ENCODE data around the gene CD40.

DNA sequence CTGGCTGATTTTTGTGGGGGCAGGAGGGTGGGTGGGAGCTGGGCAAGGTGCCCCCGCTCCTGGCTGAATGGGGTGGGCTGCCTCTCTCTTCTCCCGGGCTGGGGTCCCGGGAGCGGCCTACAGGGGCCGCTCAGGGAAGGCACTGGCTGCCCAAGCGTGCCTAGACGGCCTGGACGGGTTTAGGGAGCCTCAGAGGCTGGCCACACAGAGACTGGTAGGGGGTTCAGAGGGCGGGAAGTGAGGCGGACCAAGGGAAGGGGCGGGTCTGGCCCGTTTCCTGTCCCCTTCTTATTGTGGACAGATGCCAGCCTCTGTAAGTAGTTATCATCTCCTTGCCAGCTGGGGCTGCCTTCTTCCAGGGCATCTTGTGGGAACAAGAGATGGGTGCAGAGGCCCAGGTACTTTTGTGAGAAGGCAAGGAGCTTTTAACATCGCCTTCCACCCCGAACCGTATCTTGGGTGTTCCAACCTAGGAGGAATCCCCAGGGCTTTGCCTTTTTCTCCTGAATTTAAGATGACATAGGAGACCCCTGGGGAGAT is 437 bp downstream of the CD40 start:
- TF ChIP-seq, protein P1, sequence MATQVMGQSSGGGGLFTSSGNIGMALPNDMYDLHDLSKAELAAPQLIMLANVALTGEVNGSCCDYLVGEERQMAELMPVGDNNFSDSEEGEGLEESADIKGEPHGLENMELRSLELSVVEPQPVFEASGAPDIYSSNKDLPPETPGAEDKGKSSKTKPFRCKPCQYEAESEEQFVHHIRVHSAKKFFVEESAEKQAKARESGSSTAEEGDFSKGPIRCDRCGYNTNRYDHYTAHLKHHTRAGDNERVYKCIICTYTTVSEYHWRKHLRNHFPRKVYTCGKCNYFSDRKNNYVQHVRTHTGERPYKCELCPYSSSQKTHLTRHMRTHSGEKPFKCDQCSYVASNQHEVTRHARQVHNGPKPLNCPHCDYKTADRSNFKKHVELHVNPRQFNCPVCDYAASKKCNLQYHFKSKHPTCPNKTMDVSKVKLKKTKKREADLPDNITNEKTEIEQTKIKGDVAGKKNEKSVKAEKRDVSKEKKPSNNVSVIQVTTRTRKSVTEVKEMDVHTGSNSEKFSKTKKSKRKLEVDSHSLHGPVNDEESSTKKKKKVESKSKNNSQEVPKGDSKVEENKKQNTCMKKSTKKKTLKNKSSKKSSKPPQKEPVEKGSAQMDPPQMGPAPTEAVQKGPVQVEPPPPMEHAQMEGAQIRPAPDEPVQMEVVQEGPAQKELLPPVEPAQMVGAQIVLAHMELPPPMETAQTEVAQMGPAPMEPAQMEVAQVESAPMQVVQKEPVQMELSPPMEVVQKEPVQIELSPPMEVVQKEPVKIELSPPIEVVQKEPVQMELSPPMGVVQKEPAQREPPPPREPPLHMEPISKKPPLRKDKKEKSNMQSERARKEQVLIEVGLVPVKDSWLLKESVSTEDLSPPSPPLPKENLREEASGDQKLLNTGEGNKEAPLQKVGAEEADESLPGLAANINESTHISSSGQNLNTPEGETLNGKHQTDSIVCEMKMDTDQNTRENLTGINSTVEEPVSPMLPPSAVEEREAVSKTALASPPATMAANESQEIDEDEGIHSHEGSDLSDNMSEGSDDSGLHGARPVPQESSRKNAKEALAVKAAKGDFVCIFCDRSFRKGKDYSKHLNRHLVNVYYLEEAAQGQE (IDR thresholded peaks at IDR 0.05): no peak
- TF ChIP-seq, protein P2, sequence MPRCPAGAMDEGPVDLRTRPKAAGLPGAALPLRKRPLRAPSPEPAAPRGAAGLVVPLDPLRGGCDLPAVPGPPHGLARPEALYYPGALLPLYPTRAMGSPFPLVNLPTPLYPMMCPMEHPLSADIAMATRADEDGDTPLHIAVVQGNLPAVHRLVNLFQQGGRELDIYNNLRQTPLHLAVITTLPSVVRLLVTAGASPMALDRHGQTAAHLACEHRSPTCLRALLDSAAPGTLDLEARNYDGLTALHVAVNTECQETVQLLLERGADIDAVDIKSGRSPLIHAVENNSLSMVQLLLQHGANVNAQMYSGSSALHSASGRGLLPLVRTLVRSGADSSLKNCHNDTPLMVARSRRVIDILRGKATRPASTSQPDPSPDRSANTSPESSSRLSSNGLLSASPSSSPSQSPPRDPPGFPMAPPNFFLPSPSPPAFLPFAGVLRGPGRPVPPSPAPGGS (IDR thresholded peaks at IDR 0.05): no peak
- TF ChIP-seq MYC (IDR thresholded peaks at IDR 0.05; ENCODE audit: borderline replicate concordance, low read length): no peak
- TF ChIP-seq, protein P3, sequence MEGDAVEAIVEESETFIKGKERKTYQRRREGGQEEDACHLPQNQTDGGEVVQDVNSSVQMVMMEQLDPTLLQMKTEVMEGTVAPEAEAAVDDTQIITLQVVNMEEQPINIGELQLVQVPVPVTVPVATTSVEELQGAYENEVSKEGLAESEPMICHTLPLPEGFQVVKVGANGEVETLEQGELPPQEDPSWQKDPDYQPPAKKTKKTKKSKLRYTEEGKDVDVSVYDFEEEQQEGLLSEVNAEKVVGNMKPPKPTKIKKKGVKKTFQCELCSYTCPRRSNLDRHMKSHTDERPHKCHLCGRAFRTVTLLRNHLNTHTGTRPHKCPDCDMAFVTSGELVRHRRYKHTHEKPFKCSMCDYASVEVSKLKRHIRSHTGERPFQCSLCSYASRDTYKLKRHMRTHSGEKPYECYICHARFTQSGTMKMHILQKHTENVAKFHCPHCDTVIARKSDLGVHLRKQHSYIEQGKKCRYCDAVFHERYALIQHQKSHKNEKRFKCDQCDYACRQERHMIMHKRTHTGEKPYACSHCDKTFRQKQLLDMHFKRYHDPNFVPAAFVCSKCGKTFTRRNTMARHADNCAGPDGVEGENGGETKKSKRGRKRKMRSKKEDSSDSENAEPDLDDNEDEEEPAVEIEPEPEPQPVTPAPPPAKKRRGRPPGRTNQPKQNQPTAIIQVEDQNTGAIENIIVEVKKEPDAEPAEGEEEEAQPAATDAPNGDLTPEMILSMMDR (IDR thresholded peaks at IDR 0.05): no peak
- TF ChIP-seq POLR2A (IDR thresholded peaks at IDR 0.05; ENCODE audit: low read length): no peak
- no peak for TF ChIP-seq SREBF2 (IDR thresholded peaks at IDR 0.05)
- TF ChIP-seq NFE2L2 (conservative IDR thresholded peaks at IDR 0.05; ENCODE audit: low read length): no peak
- TF ChIP-seq, protein P4, sequence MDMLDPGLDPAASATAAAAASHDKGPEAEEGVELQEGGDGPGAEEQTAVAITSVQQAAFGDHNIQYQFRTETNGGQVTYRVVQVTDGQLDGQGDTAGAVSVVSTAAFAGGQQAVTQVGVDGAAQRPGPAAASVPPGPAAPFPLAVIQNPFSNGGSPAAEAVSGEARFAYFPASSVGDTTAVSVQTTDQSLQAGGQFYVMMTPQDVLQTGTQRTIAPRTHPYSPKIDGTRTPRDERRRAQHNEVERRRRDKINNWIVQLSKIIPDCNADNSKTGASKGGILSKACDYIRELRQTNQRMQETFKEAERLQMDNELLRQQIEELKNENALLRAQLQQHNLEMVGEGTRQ (IDR thresholded peaks at IDR 0.05): no peak
- no peak for TF ChIP-seq RFX5 (IDR thresholded peaks at IDR 0.05)
- TF ChIP-seq RAD21 (conservative IDR thresholded peaks at IDR 0.05 in 1 of 2, IDR thresholded peaks at IDR 0.05 in 1 of 2): no peak

All from A549 (cell line).